Dermis blood vessel endothelial cell (primary cell): Measurements from ENCODE around the gene AK5. TPM values are rescaled to one million over a fixed set of nuclear protein-coding genes. Genes with fewer than 3 reads are reported as not detected.
"Not testable (repeated sequence)": the region's sequence is repeated elsewhere in the genome, so short reads cannot be mapped to it uniquely, and the experiment has no call there.

ENCODE experiments used
- DNase-seq: peaks from one replicate; pipeline ENCODE4 v3.0.0; 2010
- total RNA-seq: library from RNA; depleted of rRNA; stranded (reverse); fragments of >200 nt; gene quantifications from 2 replicates; pipeline ENCODE4 v1.2.3, GENCODE V29; 2014

Gene AK5
- total RNA-seq, 1 donor from 2014 or later, result 20.1 TPM

GRCh38 chr1:77290576-77290975 lies 8.8 kb downstream of the AK5 start:
- DNase-seq, result no peak

GRCh38 chr1:77292551-77292950 lies 10.7 kb downstream of the AK5 start:
- DNase-seq, result no peak

GRCh38 chr1:77300566-77300965 lies 18.7 kb downstream of the AK5 start:
- DNase-seq, result no peak

- no peak for DNase-seq
Observed at GRCh38 chr1:77303387-77303786, 21.6 kb downstream of the AK5 start.

GRCh38 chr1:77308889-77309621 lies 27.2 kb downstream of the AK5 start:
- DNase-seq, result no peak

GRCh38 chr1:77310924-77311323 lies 29.1 kb downstream of the AK5 start:
- DNase-seq, result peak; percentile 17

GRCh38 chr1:77312364-77312763 lies 30.5 kb downstream of the AK5 start:
- not testable (repeated sequence) for DNase-seq

- peak; percentile 51 for DNase-seq
Observed at GRCh38 chr1:77313491-77313890, 31.7 kb downstream of the AK5 start.

- no peak for DNase-seq
Observed at GRCh38 chr1:77316006-77316405, 34.2 kb downstream of the AK5 start.

GRCh38 chr1:77316966-77317365 lies 35.1 kb downstream of the AK5 start:
- no peak for DNase-seq

- DNase-seq, result no peak
Observed at GRCh38 chr1:77319036-77319705, 37.4 kb downstream of the AK5 start.

GRCh38 chr1:77322061-77322900 lies 40.5 kb downstream of the AK5 start:
- peak; percentile 24 for DNase-seq

GRCh38 chr1:77333501-77333900 lies 51.7 kb downstream of the AK5 start:
- no peak for DNase-seq

GRCh38 chr1:77336729-77337128 lies 54.9 kb downstream of the AK5 start:
- no peak for DNase-seq

GRCh38 chr1:77339326-77339725 lies 57.5 kb downstream of the AK5 start:
- DNase-seq, result no peak

GRCh38 chr1:77341195-77341594 lies 59.4 kb downstream of the AK5 start:
- no peak for DNase-seq

GRCh38 chr1:77342745-77343144 lies 60.9 kb downstream of the AK5 start:
- no peak for DNase-seq

GRCh38 chr1:77347646-77348045 lies 65.8 kb downstream of the AK5 start:
- peak; percentile 66 for DNase-seq

- peak; percentile 5 for DNase-seq
Observed at GRCh38 chr1:77348549-77348948, 66.7 kb downstream of the AK5 start.

GRCh38 chr1:77349275-77349674 lies 67.5 kb downstream of the AK5 start:
- DNase-seq, result no peak

GRCh38 chr1:77350012-77350770 lies 68.4 kb downstream of the AK5 start:
- no peak for DNase-seq

GRCh38 chr1:77354536-77354935 lies 72.7 kb downstream of the AK5 start:
- no peak for DNase-seq

- no peak for DNase-seq
Observed at GRCh38 chr1:77355010-77355409, 73.2 kb downstream of the AK5 start.
